ENCODE results near the gene SEPTIN8. TPM values are rescaled to one million over a fixed set of nuclear protein-coding genes. Genes with fewer than 3 reads are reported as not detected.

Gene SEPTIN8
- total RNA-seq, 1 donor from 2014 or later: 29.2 TPM

DNA sequence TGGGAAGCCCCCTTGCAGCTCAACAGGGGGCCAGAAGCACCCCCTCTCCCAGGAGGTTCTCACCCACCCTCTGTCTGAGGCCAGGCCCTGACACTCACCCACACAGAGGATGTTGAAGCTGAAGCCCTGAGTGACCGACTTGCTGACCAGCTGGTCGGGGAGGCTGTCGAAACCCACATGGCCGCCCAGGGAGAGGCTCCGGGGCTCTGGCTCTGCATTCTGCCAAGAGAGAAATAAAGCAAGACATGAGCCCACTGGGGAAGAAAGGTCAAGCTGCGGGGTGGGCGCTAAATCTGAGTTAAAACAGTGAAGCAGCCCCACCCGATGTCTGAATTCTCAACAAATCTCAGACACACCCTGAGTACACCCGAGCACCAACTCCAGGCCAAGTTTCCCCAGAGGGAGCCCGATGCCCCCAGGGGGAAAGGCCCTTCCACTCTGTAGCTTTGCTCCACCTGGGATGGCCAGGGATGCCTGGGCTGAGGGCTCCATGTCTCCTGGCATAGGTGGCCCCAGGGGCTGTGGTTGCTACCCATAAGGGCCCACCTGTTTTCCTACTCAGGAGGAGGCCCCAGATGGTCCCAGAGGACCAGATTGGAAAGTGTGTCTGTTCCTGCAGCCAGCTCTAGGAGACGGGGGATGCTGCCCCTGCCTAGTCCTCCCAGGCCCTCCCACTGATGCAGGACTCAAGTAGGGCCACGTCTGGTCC lies 11.6 kb downstream of the SEPTIN8 start:
- no peak for DNase-seq (ENCODE audit: low read depth in 2 of 2)

DNA sequence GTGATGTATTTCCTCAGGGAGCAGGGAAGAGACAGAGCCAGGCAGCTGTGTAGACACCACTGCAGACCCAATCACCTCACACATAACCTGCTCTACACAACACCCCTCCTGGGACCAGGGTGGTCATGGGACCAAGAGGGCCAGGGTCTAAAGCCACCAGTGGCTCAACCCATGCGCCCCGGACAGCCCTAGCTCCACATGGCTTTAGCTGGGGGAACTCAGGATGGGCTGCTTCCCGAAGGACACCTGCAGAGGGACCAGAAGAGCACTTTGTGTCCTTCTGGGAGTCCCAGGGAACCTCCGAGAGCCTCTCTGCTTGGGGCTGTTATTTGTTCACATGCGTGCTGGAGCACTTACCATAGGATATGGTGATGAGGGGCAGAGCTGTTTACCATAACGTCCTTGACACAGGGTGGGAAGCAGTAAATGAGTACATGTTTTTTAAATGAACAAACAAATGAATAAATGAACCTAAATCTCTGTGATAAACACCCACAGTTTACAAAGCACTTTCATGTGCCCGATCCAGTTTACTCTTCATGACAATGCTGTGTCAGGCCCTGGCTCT lies 12.3 kb downstream of the SEPTIN8 start:
- DNase-seq (ENCODE audit: low read depth in 2 of 2): no peak

DNA sequence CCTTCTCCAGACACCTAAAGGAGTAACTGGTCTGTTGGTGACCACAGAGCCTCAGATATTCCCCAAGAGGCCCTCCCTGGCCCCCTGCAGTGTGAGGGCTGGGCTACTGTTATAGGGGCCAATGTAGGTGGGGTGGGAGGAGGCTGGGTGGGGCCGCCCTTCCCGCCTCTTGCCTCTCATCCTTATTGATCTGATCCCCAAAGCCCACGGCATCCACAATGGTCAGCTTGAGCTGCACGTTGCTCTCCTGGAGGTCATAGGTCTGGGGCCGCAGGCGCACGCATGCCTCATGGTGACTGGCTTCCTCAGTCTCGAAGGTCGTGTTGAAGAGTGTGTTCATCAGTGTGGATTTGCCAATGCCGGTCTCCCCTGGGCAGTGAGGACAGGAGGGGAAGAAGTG lies 13.0 kb downstream of the SEPTIN8 start:
- DNase-seq (ENCODE audit: low read depth in 2 of 2): no peak

DNA sequence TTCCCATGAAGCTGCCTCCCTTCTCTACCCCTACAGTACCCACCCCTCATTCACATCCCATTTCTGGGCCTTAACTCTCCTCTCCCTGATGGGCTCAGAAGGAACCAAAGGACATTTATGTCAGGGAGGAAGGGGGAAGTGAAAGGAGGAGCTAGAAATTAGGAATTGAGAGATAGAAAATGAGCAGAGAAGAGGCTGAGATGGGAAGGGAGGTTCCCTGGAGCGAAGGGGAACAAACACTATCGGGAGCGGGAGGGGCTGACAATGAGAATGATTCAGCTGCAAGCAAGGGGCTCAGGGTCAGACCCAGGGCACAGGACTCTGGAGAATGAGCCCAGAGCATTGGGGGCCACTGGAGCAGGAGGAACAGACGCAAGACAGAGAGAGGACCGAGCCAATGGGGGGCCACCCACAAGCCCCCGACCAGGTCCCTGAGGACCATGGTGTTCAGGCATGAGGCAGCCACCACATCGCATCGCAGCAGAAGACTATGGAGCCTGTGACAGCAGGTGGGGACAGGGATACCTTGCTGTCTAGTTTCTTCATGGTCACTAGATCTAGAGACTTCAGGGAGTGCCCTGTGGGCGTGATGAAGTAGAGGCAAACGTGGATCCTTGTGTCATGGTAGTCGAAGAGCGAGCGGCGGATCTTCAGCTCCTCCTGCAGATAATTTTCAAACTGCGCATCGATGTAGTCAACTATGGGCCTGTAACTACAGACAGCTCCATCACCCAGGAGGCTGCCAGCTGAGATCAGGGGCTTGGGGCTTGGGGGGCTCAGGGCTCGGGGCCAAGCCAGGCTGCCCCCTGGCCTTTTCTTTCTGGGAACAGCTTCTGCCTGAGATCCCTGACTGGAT lies 13.6 kb downstream of the SEPTIN8 start:
- DNase-seq (ENCODE audit: low read depth in 2 of 2): no peak

DNA sequence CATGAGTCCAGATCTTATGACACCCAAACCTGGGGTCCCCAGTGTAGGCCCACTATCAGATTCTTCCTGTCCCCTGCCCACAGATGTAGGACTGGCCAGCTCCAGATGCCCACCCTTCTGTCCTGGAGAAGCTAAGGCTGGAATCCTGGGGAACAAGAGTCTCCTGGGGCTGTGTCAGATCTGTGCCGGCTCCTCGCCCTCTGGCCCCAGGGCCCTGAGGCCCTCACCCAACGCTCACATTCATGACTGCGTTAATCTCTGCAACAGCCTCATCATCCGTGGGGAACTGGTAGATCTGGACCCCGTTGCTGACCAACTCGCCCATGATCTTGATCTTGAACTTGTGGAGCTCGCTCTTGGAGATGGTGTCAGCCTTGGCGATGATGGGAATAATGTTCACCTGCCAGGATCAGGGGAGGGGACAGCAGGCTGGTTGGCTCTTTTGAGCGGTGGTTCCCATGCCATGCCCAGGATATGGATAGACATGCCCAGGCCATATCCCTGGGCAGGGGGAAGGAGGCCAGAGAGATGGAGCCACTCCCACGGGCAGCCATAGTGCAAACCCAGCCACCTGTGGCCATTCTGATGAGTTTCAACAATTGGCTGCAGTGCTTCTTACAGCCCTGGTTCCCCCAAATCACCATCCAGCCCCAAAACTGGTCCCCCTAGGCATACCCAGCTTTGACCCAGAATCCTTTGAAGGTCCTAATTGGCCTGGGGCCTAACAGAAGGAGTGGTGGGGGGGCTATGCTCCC lies 14.6 kb downstream of the SEPTIN8 start:
- no peak for DNase-seq (ENCODE audit: low read depth in 2 of 2)

DNA sequence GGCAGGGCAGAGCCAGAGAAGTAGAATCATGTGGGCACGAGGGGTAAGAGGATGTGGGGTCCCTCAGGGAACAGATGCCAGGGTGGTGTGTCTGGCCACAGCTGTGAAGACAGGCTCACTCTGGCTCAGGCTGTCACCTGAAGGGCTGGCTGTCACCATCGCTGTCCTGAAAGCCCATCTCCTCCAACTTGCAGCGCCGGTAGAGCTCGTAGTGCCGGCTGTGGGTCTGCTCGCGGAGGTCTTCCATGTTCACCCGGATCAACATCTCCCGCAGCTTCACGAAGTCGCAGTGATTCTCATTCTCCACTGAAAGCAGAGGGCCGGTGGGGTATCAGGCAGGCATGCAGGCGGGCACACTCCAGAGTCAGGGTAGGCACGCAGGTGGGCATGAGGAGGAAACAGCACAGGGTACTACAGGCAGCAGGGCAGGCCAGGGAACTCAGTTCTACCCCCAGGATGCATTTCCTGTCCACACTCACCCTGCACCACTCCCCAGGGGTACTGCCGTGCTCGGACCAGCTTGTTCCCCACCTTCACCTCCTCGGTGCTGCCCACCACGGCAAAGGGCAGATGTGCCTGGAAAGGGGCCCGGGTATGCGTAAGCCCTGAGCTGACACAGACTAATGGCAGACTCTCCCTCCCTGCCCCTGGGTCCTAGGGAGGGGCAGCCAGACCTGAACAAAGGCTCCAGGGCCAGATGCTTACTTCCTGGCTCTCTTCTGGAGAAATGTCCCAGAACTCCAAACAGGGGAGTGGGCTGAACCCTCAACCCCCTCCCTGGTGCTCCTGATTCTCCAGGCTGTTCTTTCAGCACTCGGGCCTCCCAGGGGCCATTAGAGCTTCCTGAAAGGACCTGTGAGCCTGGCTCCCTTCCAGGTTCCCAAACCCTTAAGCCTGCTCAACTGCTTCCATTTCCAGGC lies 15.5 kb downstream of the SEPTIN8 start:
- no peak for DNase-seq (ENCODE audit: low read depth in 2 of 2)

DNA sequence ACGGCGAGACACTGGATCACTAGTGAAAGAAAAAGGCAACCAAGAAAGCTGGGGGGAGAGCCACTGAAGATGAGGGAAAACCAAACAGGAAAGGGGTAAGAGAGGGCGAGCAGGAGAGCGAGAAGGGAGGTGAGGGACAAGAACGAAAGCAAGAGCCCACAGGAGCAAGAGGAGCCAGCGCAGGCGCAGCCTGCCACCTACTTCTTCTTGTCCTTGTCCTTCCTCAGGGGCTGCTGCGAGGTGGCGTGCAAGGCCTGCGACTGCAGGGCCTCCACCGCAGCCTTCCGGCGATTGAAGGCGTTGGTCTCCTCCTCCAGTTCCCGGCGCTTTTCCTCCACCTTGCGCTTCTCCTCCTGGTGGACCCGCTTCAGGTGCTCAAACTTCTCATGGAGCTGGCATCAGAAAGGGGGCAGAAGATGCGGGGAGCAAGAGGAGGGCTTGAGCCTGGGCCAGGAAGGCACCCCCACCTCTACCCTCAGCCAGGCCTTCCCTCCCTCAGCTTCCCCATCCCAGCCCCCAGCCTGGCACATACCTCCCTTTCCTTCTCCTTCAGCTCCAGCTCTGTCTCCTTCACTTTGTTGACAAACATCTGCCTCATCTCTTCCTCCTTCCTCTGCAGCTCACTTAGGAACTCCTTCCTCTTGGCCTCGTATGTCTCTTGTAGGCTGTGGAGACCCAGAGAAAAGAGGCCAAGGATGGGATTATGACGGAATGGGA lies 16.3 kb downstream of the SEPTIN8 start:
- DNase-seq (ENCODE audit: low read depth in 2 of 2): no peak

DNA sequence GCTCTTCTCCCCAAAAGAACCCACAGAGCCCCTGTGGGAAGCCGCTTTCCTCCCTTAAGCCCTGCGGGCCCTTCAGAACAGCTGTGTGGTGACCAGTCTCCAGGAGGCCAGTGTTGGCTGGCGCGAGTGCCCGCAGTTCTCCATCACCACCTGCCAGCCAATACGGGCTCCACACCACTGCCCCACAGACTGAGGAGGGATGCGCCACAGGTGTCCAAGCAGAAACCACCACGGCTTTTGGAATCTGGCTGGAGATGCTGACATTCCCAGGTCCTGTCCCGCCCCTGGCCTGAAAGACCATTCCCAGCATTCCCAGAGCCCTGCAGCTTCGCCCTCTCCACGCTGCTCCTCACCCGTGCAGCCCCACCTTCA lies 17.0 kb downstream of the SEPTIN8 start:
- DNase-seq (ENCODE audit: low read depth in 2 of 2): no peak

DNA sequence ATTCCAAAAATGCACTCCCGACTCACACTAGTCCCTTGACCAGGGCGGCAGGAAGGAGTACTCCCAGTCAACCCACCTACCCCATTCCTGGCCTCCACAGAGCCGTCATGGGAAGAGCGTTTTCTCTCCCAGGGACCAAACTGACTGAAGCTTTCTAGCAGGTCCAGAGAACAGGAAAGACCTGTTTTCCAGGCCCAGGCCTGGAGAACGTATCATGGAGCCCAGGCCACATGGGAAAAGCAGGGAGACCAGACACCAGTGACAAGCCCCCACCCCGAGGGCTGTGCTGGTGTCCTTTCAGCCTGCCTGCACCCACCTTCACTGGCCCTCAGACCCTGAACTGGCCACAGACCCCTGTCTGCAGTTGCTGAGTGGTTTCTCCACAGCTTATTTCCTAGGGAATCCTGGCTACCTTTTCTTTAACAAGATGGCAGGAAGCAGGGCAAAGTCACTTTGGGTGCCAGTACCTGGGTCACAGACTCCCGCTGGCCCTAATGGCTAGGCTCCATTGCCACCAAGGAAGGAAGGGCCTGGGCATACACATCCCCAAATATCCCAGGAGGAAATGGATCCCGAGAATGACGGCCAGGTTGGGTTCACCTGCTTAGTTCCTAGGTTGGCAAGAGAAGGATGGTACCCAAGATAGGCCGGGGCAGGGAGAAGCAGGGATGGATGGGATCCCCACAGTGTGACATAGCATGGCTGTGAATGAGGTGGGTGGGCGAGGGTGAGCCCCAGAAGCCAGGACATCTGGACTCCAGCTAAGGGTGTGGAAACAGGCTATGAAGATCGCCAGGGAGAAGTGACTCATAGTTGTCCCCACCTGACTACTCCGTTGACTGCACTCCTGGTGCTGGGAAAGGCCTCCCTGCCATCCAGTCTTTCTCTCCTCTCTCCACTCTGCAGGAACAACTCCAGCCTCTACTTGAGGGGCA lies 17.7 kb downstream of the SEPTIN8 start:
- DNase-seq (ENCODE audit: low read depth in 2 of 2): no peak

DNA sequence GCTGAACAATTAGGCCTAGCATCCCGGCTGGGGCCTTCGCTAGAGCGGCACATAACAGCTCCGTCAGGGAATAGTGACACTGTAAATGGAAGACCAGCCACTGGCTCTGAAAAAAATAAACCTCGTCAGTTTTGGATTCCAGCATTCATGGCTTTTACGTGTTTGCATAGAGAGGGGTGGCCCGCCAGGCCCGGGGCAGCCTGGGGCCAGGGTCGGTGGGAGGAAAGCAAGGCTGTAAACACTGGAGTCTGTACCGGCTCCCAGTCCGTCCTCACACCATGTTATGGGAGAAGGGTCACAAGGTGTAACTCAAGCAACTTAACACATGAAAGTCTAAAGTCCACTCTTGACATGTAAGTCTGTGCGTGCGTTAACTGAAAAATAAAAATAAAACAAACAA lies 18.6 kb downstream of the SEPTIN8 start:
- DNase-seq (ENCODE audit: low read depth in 2 of 2): no peak

DNA sequence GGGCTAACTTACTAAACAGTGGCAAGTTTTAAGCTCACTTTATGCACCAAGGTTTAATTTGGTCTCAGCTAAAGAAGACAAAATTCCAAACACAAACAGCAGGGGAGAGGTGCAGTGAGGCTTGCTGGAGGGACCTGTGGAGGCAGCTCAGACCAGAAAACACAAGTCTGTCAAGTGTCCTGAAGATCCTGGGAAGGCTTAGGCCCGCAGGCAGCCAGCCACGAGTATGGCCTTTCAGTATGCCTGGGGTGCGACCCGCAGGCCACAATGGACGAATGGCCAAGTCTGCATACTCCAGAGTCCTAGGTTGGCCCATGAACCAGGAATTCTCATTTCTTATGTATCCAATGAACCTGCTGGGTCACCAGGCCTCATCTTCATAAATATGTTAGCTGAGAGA lies 20.5 kb downstream of the SEPTIN8 start:
- DNase-seq (ENCODE audit: low read depth in 2 of 2): no peak

DNA sequence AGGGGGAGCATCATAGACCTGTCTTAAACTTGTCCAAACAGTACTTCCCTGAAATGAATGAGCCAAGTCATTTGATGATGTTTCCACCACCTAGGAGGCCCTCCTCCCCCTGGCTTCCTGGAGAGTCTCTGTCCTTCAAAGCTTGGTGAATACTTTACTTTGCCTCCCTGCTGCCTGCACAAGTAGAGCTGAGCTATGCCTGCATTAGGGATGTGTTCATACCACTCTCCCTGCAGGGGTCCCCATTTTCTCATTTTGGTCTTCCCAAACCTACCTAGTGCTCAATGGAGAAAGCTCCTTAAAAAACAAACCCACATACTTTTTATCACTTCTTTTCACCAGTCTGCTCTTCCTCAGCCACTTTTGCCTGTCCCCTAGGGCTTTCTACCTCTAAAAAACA lies 22.1 kb downstream of the SEPTIN8 start:
- DNase-seq (ENCODE audit: low read depth in 2 of 2): peak; percentile 44 to 48

DNA sequence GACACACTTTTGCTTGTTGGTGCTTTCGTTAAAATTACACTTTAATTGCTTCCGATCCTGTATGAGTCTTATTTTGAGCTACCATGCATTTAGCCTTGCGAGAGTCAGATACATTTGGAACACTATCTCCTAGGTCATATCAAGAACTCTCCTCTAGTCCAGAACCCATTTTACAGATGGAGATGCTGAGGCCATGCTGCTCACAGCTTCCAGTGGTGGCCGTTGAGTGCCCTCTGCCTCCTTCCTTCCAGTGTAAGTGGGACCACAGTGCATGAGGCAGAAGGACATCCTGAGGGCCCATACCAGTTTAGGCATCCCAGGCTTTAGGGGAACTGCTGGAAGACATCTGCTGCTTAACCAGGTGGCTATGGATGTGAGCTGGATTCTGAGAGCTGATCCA lies 22.9 kb downstream of the SEPTIN8 start:
- no peak for DNase-seq (ENCODE audit: low read depth in 2 of 2)

DNA sequence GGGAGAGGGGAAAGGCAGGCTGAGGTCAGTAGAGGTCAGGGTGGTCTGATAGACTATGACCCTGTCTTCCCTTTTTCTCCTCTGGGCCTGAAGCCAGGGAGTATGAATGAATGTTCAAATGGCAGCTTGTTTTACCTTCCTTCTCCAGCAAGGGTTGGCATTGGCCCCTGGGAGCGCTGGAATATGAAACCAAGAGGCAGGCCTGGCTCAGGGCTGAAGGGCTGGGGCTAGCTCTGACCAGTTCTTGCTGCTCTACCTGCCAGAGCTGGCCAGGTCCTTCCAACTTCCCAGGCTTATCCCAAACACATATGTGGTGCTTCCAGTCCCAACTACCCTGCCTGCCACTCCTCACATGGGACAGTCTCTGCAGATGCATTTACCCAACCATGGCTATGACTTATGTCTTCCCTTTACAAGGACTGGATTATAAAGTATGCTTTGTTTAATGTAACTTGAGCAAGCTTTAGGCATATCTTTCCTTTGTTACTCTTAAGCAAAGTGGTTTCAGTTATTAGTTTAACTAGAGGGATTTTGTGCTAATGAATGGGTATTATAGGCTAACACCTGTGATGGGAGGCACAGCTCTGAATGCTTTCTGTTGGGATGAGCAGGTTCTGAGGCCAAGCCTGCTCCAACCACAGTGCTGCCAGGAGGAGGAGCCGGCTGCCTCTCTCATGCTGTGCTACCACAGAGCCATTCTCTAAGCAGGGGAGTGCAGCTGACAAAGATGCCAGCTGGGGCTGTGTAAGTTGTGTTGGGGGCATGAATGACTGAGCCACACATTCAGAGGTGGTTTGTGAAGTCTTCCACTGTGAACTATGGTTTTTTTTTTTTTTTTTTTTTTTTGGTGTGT lies 23.7 kb downstream of the SEPTIN8 start:
- DNase-seq (ENCODE audit: low read depth in 2 of 2): peak in 1 of 2 donors; percentile 20

DNA sequence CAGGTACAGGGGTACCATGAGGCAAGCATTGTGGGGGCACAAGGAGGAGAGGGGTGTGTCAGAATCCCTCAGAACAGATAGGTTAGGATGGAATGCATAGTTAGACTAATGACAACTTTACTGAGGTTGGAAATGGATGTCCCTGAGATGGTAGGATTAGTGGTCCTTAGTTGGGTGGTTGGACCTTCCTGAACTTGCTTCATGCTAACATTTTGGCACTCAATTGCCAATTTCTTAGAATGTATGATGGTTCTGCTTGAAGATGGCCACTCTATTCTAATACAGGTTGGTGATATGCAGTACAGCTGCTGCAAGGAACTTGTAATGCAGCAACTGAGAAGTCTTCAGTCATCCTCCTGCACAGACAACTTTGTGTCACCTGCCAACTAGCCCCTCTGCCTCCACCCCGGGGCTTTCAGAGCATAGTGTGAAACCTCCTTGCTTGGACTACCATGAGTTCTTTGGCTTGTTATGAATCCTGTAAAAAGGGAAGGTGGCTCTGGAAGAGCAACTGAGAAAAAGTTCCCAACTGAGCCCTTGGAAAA lies 24.4 kb downstream of the SEPTIN8 start:
- DNase-seq (ENCODE audit: low read depth in 2 of 2): no peak

DNA sequence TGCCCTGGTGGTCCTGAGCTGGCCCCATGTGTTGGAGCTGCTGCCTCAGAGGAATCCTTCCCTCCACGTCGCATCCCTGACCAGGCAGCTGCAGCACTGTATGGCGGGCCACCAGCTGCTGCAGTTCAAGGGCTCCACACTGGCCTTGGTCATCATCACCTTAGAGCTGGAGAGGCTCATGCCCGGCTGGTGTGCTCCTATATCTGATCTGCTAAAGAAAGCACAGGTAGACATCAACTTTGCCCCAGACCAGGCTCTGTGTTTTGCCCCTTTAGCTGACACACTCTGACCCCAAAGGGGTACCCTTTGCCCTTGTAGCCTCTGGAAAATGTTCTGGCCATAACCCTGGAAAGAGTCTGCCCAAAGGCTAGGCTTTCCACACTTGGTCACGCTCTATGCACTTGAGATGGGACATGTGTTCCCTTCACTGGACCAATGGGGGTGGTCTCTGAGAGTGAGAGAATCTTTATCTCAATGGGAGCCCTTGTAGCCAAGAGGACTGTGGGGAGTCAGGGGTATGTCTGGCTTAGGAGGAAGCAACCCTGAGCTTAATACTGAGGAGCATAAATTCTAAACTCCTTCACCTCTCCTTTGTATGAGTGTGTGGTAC lies 25.0 kb downstream of the SEPTIN8 start:
- DNase-seq (ENCODE audit: low read depth in 2 of 2): no peak

DNA sequence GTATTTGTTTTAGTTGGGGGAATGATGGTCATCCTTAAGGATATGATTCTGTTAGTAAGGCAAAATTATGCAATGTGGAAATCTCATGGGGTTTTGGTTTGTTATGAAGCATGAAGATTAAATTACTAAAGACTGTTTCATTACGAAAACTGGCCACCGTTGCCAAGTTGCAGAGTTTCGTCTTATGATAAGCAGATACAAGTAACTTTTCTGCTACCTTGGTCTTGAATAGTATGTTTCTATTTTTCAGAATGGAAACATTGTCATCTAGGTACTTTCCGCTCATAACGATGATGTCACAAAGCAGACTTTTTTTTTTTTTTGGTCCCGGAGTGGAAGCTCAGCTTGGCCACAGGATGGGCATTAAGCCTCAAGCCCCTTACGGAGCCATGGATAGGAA lies 25.6 kb downstream of the SEPTIN8 start:
- no peak for DNase-seq (ENCODE audit: low read depth in 2 of 2)
